GM19455 (cell line): ENCODE measurements around the gene PPP1R14D.
A peak's percentile ranks its signal among the peaks of the same experiment; 100 is the strongest.
"Not testable (repeated sequence)": the region's sequence is repeated elsewhere in the genome, so short reads cannot be mapped to it uniquely, and the experiment has no call there.

Experiments used
- ATAC-seq: cut with Tn5 transposase; IDR thresholded peaks from one replicate; pipeline ENCODE4 v1.9.1; 2021; ENCODE audit not compliant: unreplicated experiment

Gene PPP1R14D, protein sequence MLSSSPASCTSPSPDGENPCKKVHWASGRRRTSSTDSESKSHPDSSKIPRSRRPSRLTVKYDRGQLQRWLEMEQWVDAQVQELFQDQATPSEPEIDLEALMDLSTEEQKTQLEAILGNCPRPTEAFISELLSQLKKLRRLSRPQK

DNA sequence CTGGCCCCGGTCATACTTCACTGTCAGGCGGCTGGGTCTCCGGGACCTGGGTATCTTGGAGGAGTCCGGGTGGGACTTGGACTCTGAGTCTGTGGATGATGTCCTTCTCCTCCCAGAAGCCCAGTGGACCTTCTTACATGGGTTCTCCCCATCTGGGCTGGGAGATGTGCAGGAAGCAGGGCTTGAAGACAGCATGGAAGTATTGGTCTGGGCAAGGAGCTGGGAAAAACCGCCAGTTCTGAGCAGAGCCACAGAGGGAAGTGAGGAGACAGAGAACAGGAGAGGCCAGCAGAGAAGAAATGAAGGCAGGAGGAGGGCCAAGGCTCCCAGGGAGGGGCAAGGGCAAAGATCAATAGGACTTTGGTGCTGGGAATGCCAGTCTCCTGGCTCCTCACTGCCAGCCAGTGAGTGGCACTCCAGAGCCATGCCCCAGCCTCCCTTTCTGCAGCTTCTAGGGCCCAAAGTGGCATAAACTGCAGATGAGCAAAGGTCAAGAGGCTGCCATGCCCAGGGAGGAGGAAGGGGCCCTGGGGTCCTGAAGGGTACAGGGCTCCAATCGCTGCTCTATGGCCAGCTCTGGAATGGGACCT, at the start of gene PPP1R14D:
PPP1R14D (minus strand) TSS at position 262 of the 590 bp plus-strand sequence; CDS start at position 195, 67 bp downstream.
- ATAC-seq, result no peak

DNA sequence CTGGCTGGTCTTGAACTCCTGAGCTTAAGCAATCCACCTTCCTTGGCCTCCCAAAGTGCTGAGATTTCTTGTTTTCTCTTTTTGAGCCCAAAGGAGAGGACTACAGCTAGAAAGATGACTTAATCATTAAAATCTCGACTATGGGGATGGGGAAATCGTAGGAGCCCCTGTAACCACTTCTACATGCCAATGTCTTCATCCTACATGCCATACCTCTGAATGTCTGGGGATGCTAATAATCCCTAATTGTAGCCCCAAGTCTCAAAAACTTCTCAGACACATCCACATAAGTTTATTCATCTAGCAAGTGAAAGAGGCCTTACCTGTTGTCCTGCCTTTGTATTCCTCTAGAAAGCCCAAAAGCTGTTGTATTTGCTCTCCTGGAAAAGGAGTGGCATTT, 49.2 kb upstream of the PPP1R14D start:
- no peak for ATAC-seq

DNA sequence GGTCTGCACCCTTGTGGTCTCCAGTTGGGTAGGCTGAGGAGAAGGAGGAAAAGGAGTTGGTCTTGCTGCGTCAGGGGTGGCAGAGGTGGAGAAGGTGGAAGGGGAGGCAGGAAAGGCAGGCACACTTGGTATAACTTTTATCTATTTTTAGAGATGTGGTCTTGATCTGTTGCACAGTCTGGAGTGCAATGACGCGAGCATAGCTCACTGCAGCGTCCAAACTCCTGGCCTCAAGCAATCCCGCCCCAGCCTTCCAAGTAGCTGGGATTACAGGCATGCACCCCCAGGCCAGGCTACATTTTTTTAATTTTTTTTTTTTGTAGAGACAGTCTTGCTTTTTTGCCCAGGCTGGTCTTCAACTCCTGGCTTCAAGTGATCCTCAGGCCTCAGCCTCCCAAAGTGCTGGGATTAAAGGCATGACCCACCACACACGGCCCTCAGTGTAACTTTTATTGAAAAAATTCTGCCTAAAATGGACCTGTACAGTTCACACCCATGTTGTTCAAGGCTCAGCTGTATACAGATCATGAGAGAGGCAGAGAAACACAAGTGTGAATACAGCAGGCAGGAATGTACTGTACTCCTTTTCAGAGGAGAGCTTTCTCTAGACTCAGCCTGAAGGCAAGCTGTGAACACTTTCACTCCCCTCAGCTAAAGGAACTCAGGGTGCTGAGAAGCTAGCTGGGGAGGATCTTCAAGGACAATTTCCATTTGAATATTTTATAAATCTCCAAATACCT, 47.7 kb upstream of the PPP1R14D start:
- no peak for ATAC-seq

GRCh38 chr15:40873694-40874561, 45.4 kb upstream of the PPP1R14D start, which contains the start of gene RHOV:
RHOV (minus strand) TSS chr15:40874234; CDS start chr15:40874139, 95 bp downstream.
- ATAC-seq, result peak; percentile 67

DNA sequence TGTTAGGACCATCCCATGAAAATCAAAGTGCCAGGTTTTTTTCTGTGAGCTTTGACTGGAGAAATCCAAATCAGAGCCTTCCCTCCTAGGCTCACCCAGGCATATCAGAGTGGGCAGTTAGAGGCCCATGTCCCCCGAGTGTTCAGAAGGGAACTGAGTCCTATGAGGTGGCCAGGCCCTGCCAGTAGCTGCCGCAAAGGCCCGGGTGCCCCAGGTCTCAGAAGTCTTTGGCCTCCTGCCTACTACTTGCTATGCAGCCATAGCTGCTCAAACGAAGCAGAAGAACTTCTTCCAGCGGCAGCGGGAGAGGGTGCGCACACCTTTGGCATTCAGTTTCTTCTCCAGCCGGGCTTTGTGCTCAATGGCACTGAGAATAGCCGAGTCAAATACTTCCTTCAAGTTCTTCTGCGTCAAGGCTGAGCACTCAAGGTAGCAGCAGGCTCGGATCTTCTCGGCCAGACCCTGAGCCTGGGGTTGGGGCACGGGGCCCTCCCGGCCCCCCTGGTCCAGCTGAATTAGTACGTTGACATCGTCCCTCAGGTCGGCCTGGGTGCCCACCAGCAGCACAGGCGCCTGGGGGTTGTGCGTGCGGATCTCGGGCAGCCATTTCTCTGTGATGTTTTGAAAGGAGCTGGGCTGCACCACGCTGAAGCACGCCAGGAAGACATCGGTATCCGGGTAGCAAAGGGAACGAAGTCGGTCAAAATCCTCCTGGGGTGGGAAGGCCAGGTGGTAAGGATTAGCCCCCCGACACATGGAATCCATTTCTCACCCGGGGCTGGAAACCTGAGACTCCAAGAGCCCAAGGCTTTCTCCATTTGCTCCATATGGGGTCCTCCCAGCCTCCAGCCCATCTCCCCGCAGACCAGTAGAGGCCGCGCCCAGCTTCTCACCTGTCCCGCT, 44.5 kb upstream of the PPP1R14D start:
- no peak for ATAC-seq

GRCh38 chr15:40871749-40872617, 43.5 kb upstream of the PPP1R14D start:
- ATAC-seq, result no peak

DNA sequence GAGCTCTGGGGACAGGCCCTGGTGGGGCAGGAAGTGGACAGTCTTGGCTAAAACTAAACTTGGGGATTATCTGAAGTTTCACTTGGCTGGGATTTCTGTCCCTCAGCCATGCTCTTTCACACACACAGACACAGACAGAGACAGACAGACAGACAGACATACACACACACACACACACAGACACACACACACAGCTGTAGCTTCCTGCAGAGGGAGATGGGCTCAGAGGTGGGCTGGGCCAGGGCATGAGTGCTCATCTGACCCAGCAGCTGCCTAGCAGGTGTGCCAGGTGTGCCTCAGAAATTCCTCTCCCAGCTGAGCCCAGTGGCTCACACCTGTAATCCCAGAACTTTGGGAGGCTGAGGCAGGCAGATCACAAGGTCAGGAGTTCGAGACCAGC, 42.2 kb upstream of the PPP1R14D start:
- no peak for ATAC-seq

GRCh38 chr15:40869686-40870085, 41.2 kb upstream of the PPP1R14D start:
- ATAC-seq, result no peak

DNA sequence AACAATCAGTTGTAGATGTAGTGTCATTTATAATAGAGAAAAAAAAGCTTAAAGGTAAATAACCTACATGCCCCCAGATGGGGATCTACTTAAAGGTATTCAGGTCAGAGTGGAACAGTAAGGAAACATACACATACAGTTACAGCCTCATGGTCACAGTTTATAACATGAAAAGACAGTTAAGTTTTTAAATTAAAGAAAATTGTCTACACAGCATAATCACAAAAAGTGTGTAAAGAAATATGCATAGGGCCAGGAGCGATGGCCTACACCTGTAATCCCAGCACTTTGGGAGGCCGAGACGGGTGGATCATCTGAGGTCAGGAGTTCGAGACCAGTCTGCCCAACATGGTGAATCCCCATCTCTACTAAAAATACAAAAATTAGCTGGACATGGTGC, 38.7 kb upstream of the PPP1R14D start:
- ATAC-seq, result no peak

DNA sequence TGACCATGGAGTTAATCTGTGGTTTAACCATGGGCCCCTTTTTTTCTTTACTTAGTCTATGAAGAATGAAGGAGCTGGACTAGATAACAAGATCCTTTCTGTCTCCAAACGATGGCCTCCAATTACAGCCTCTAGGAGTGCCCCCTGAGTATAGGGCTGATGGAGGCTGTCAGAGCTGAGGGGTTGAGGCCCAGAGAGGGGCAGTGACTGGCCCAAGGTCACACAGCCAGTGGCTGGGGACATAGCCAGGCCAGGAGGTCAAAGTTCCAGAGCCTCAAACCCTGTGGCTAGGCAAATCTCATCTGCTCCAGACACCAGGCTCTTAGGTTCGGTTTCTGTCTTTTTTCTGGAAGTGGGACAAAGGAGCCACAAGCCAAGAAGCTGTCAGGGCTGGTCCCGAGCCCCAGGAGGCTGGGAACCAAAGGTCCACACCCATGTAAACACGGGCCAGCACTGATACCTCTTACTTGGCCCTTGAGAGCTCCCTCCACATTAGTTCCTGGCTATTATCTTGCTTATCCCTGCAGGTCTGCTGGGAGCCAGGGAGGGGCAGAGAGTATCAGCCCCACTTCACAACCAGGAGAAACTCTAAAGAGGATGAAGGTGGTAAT, 35.3 kb upstream of the PPP1R14D start:
- no peak for ATAC-seq

GRCh38 chr15:40861147-40861546, 32.6 kb upstream of the PPP1R14D start:
- not testable (repeated sequence) for ATAC-seq

DNA sequence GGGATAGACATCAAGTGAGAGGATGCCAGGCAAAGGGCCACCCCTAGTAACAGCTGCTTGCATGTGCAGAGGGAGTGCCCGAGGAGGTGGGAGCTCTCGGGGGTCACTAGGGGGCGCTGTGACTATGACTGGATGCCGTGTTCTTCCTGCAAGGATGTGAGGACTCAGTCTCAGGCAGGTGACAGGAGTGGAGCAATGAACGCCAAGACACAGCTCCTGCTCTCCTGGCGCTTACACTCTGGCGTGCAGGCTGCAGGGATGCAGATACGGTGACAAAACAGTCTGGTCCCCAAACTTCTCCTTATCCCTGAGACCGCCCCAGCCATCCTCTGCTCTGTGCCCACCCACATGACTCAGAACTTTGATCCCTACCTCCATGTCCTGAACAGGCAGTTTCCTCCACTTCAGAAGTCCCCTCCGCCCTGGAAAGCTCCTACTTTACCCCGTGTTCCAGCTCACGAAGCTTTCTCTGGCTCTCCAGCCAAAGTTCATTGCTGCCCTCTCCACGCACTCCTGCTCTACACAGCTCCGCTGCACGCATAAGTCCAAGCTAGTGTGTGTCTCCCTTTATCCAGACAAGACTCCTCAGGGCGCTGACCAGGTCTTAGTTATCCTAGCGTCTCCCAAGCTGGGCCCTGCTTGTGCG, 30.8 kb upstream of the PPP1R14D start:
- no peak for ATAC-seq

GRCh38 chr15:40858706-40859105, 30.2 kb upstream of the PPP1R14D start:
- ATAC-seq, result no peak

DNA sequence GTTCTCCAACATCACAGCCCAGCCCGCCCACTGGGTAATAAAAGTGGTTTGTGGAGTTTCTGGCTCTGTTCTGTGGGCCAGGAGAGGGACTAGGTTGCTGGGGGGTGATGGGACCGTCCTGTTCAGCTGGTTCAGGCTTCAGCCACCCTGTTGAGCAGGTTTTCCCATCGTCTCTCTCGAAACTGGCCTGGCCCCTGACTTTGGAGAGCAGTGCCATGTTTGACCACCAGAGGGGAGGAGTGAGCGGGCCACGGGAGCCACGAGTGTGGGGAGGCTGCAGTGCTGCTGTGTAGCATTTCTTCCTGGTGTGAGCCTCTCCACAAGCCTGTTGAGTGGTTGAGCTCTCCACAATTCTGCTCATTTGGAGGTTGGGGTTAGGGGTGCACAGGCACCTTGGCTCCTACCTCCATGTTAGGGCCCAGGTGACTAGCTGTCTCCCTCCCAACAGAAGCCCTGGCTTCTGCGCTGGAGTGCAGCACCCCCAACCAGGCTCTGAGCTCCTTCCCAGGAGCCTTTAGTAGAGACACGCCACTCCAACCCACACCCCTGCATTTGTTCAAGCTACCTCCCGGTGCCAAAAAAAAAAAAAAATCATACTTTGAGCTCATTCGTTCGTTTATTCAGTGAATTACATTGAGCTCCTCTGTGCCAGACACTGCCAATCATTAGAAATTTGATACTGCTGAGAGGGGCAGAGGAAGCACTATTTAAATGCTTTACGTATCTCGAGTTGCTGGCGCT, 29.3 kb upstream of the PPP1R14D start:
- peak; percentile 66 for ATAC-seq

GRCh38 chr15:40856746-40857145, 28.2 kb upstream of the PPP1R14D start:
- no peak for ATAC-seq

DNA sequence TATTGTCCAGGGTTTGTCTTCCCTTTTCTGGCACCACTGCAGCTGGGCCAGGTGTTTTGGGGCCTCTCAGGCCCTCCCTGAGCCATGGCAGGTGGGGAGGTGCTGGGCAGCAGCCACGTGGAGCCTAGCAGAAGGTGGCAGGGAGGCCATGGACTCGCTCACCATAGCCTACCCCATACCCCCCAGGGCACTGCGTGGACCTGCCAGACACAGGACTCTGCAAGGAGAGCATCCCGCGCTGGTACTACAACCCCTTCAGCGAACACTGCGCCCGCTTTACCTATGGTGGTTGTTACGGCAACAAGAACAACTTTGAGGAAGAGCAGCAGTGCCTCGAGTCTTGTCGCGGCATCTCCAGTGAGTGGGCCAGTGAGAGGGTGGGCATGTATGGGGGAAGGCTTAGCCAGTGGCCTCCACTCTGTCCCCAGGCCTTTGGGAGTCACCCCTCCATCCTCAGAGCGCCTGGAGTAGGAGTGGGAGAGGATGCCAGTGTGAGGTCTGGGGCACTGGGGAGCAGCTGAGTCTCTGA, 27.3 kb upstream of the PPP1R14D start:
- no peak for ATAC-seq

DNA sequence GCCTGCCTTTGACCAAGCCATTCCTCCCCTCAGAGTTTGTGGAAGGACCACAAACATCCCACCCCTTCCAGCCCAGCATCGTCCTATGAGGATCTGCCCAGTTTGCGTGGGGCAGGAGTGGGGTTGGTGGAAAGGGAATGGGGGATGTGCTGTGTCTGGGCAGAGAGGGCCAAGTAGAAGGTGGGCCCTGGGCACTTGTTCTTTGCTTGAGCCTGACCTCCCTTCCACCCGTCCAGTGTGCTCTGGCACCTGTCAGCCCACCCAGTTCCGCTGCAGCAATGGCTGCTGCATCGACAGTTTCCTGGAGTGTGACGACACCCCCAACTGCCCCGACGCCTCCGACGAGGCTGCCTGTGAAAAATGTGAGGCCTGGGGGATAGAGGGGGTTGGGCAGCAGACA, 25.7 kb upstream of the PPP1R14D start:
- no peak for ATAC-seq
